ENCODE measurements around the gene CCDC171.

CCDC171 gene

GRCh38 chr9:15813076-15813475, 260.2 kb downstream of the CCDC171 start:
- no peaks in the 10 kb centered on the region; the same call in 1 of the 2 replicates for H3K36me3 ChIP-seq (ENCODE audit: control insufficient read depth, insufficient read depth, low read length)
- no peaks in the 10 kb centered on the region for H3K27me3 ChIP-seq (ENCODE audit: control insufficient read depth, insufficient read depth, low read length)
- WGBS (ENCODE audit: insufficient coverage, insufficient read length), result no CpG with 5 or more reads among the region's 2 CpGs
- no peaks in the 10 kb centered on the region for H3K9me3 ChIP-seq (ENCODE audit: control insufficient read depth, insufficient read depth, low read length)
- H3K4me3 ChIP-seq (ENCODE audit: low read length), result no peak overlapping the region
- H3K27ac ChIP-seq (ENCODE audit: low read length), result no peak overlapping the region
- H3K4me1 ChIP-seq (ENCODE audit: control insufficient read depth, insufficient read depth, low read length), result no peaks in the 10 kb centered on the region
- DNase-seq (ENCODE audit: low read depth, low spot score), result no peak

- Histone ChIP-seq H3K36me3 (ENCODE audit: control insufficient read depth, insufficient read depth, low read length) (no peaks in the 10 kb centered on the region), H3K4me3 (ENCODE audit: low read length) (no peak overlapping the region), H3K4me1 (ENCODE audit: control insufficient read depth, insufficient read depth, low read length) (no peaks in the 10 kb centered on the region), H3K9me3 (ENCODE audit: control insufficient read depth, insufficient read depth, low read length) (no peaks in the 10 kb centered on the region), H3K27ac (ENCODE audit: low read length) (no peak overlapping the region), H3K27me3 (ENCODE audit: control insufficient read depth, insufficient read depth, low read length) (no peaks in the 10 kb centered on the region)
- no CpG with 5 or more reads among the region's 4 CpGs for WGBS (ENCODE audit: insufficient coverage, insufficient read length)
- DNase-seq (ENCODE audit: low read depth, low spot score), result no peak
Measured at GRCh38 chr9:15824310-15824709, 271.5 kb downstream of the CCDC171 start.

GRCh38 chr9:15831384-15831783, 278.5 kb downstream of the CCDC171 start:
- DNase-seq (ENCODE audit: low read depth, low spot score), result no peak
- no CpG with 5 or more reads among the region's 1 CpG for WGBS (ENCODE audit: insufficient coverage, insufficient read length)

GRCh38 chr9:15834541-15834940, 281.7 kb downstream of the CCDC171 start:
- Histone ChIP-seq H3K36me3 (ENCODE audit: control insufficient read depth, insufficient read depth, low read length) (no peaks in the 10 kb centered on the region), H3K4me1 (ENCODE audit: control insufficient read depth, insufficient read depth, low read length) (no peaks in the 10 kb centered on the region), H3K27ac (ENCODE audit: low read length) (no peak overlapping the region), H3K4me3 (ENCODE audit: low read length) (no peak overlapping the region), H3K27me3 (ENCODE audit: control insufficient read depth, insufficient read depth, low read length) (no peaks in the 10 kb centered on the region), H3K9me3 (ENCODE audit: control insufficient read depth, insufficient read depth, low read length) (no peaks in the 10 kb centered on the region)
- DNase-seq (ENCODE audit: low read depth, low spot score), result no peak
- WGBS (ENCODE audit: insufficient coverage, insufficient read length), result no CpG with 5 or more reads among the region's 2 CpGs

More at GRCh38 chr9:15831384-15831783, 278.5 kb downstream of the CCDC171 start:
- H3K4me3 ChIP-seq (ENCODE audit: low read length), result no peak overlapping the region
- no peak overlapping the region for H3K27ac ChIP-seq (ENCODE audit: low read length)
- H3K4me1 ChIP-seq (ENCODE audit: control insufficient read depth, insufficient read depth, low read length), result no peaks in the 10 kb centered on the region
- no peaks in the 10 kb centered on the region for H3K9me3 ChIP-seq (ENCODE audit: control insufficient read depth, insufficient read depth, low read length)
- no peaks in the 10 kb centered on the region for H3K27me3 ChIP-seq (ENCODE audit: control insufficient read depth, insufficient read depth, low read length)
- H3K36me3 ChIP-seq (ENCODE audit: control insufficient read depth, insufficient read depth, low read length), result no peaks in the 10 kb centered on the region

GRCh38 chr9:15837079-15837679, 284.3 kb downstream of the CCDC171 start:
- H3K36me3 ChIP-seq (ENCODE audit: control insufficient read depth, insufficient read depth, low read length), result no peaks in the 10 kb centered on the region
- H3K4me1 ChIP-seq (ENCODE audit: control insufficient read depth, insufficient read depth, low read length), result no peaks in the 10 kb centered on the region
- no peak overlapping the region for H3K27ac ChIP-seq (ENCODE audit: low read length)
- peak; percentile 33 for DNase-seq (ENCODE audit: low read depth, low spot score)
- no peaks in the 10 kb centered on the region for H3K27me3 ChIP-seq (ENCODE audit: control insufficient read depth, insufficient read depth, low read length)
- no peak overlapping the region for H3K4me3 ChIP-seq (ENCODE audit: low read length)
- no CpG with 5 or more reads among the region's 4 CpGs for WGBS (ENCODE audit: insufficient coverage, insufficient read length)
- H3K9me3 ChIP-seq (ENCODE audit: control insufficient read depth, insufficient read depth, low read length), result no peaks in the 10 kb centered on the region

GRCh38 chr9:15842051-15842450, 289.2 kb downstream of the CCDC171 start:
- no CpG with 5 or more reads among the region's 3 CpGs for WGBS (ENCODE audit: insufficient coverage, insufficient read length)
- no peaks in the 10 kb centered on the region for H3K9me3 ChIP-seq (ENCODE audit: control insufficient read depth, insufficient read depth, low read length)
- no peak for DNase-seq (ENCODE audit: low read depth, low spot score)
- no peaks in the 10 kb centered on the region for H3K4me1 ChIP-seq (ENCODE audit: control insufficient read depth, insufficient read depth, low read length)
- no peaks in the 10 kb centered on the region for H3K27me3 ChIP-seq (ENCODE audit: control insufficient read depth, insufficient read depth, low read length)
- H3K4me3 ChIP-seq (ENCODE audit: low read length), result no peak overlapping the region
- H3K36me3 ChIP-seq (ENCODE audit: control insufficient read depth, insufficient read depth, low read length), result no peaks in the 10 kb centered on the region
- no peak overlapping the region for H3K27ac ChIP-seq (ENCODE audit: low read length)

- Histone ChIP-seq H3K4me1 (ENCODE audit: control insufficient read depth, insufficient read depth, low read length) (no peaks in the 10 kb centered on the region), H3K36me3 (ENCODE audit: control insufficient read depth, insufficient read depth, low read length) (no peaks in the 10 kb centered on the region), H3K9me3 (ENCODE audit: control insufficient read depth, insufficient read depth, low read length) (no peaks in the 10 kb centered on the region), H3K27ac (ENCODE audit: low read length) (no peak overlapping the region), H3K4me3 (ENCODE audit: low read length) (no peak overlapping the region), H3K27me3 (ENCODE audit: control insufficient read depth, insufficient read depth, low read length) (no peaks in the 10 kb centered on the region)
- DNase-seq (ENCODE audit: low read depth, low spot score), result no peak
Measured at GRCh38 chr9:15843316-15843715, 290.5 kb downstream of the CCDC171 start.

GRCh38 chr9:15843931-15844330, 291.1 kb downstream of the CCDC171 start:
- Histone ChIP-seq H3K9me3 (ENCODE audit: control insufficient read depth, insufficient read depth, low read length) (no peaks in the 10 kb centered on the region), H3K27me3 (ENCODE audit: control insufficient read depth, insufficient read depth, low read length) (no peaks in the 10 kb centered on the region), H3K4me1 (ENCODE audit: control insufficient read depth, insufficient read depth, low read length) (no peaks in the 10 kb centered on the region), H3K36me3 (ENCODE audit: control insufficient read depth, insufficient read depth, low read length) (no peaks in the 10 kb centered on the region), H3K27ac (ENCODE audit: low read length) (no peak overlapping the region), H3K4me3 (ENCODE audit: low read length) (no peak overlapping the region)
- WGBS (ENCODE audit: insufficient coverage, insufficient read length), result no CpG with 5 or more reads among the region's 2 CpGs
- DNase-seq (ENCODE audit: low read depth, low spot score), result no peak

GRCh38 chr9:15846611-15847010, 293.8 kb downstream of the CCDC171 start:
- no peaks in the 10 kb centered on the region for H3K36me3 ChIP-seq (ENCODE audit: control insufficient read depth, insufficient read depth, low read length)
- no peak overlapping the region for H3K27ac ChIP-seq (ENCODE audit: low read length)
- H3K4me3 ChIP-seq (ENCODE audit: low read length), result no peak overlapping the region
- no CpG with 5 or more reads among the region's 6 CpGs for WGBS (ENCODE audit: insufficient coverage, insufficient read length)
- no peaks in the 10 kb centered on the region for H3K27me3 ChIP-seq (ENCODE audit: control insufficient read depth, insufficient read depth, low read length)
- no peak for DNase-seq (ENCODE audit: low read depth, low spot score)
- no peaks in the 10 kb centered on the region for H3K4me1 ChIP-seq (ENCODE audit: control insufficient read depth, insufficient read depth, low read length)
- H3K9me3 ChIP-seq (ENCODE audit: control insufficient read depth, insufficient read depth, low read length), result no peaks in the 10 kb centered on the region

- no peaks in the 10 kb centered on the region for H3K36me3 ChIP-seq (ENCODE audit: control insufficient read depth, insufficient read depth, low read length)
- WGBS (ENCODE audit: insufficient coverage, insufficient read length), result no CpG with 5 or more reads among the region's 1 CpG
- DNase-seq (ENCODE audit: low read depth, low spot score), result no peak
- H3K4me1 ChIP-seq (ENCODE audit: control insufficient read depth, insufficient read depth, low read length), result no peaks in the 10 kb centered on the region
- H3K27ac ChIP-seq (ENCODE audit: low read length), result no peak overlapping the region
- H3K27me3 ChIP-seq (ENCODE audit: control insufficient read depth, insufficient read depth, low read length), result no peaks in the 10 kb centered on the region
- no peaks in the 10 kb centered on the region for H3K9me3 ChIP-seq (ENCODE audit: control insufficient read depth, insufficient read depth, low read length)
- no peak overlapping the region for H3K4me3 ChIP-seq (ENCODE audit: low read length)
Measured at GRCh38 chr9:15849871-15850270, 297.0 kb downstream of the CCDC171 start.

- Histone ChIP-seq H3K4me3 (ENCODE audit: low read length) (no peak overlapping the region), H3K27ac (ENCODE audit: low read length) (no peak overlapping the region), H3K27me3 (ENCODE audit: control insufficient read depth, insufficient read depth, low read length) (no peaks in the 10 kb centered on the region), H3K36me3 (ENCODE audit: control insufficient read depth, insufficient read depth, low read length) (no peaks in the 10 kb centered on the region), H3K9me3 (ENCODE audit: control insufficient read depth, insufficient read depth, low read length) (no peaks in the 10 kb centered on the region), H3K4me1 (ENCODE audit: control insufficient read depth, insufficient read depth, low read length) (no peaks in the 10 kb centered on the region)
- WGBS (ENCODE audit: insufficient coverage, insufficient read length), result no CpG with 5 or more reads among the region's 2 CpGs
- no peak for DNase-seq (ENCODE audit: low read depth, low spot score)
Measured at GRCh38 chr9:15851766-15852165, 298.9 kb downstream of the CCDC171 start.
